Suprapubic skin (tissue), 4 donors: ENCODE measurements around the gene GFM1. TPM values are rescaled to one million over a fixed set of nuclear protein-coding genes. Genes with fewer than 3 reads are reported as not detected.

ENCODE experiments used
- DNase-seq, 2 donors: peaks; one replicate each; pipeline ENCODE4 v3.0.0-alpha.2; 2019; ENCODE audit warnings: low spot score in 2 of 2
- H3K27ac ChIP-seq: fragments of 200-600 bp; sonication (generic); one replicate; pipeline ENCODE4 v1.5.1; 2019
- H3K27me3 ChIP-seq: fragments of 200-600 bp; sonication (generic); one replicate; pipeline ENCODE4 v1.5.1; 2019
- H3K36me3 ChIP-seq: fragments of 200-600 bp; sonication (generic); one replicate; pipeline ENCODE4 v1.5.1; 2019
- H3K4me1 ChIP-seq: fragments of 200-600 bp; sonication (generic); one replicate; pipeline ENCODE4 v1.5.1; 2019
- H3K4me3 ChIP-seq: fragments of 200-600 bp; sonication (generic); one replicate; pipeline ENCODE4 v1.5.1; 2019; ENCODE audit warnings: mild to moderate bottlenecking
- H3K9me3 ChIP-seq: fragments of 200-600 bp; sonication (generic); one replicate; pipeline ENCODE4 v1.5.1; 2019
- CTCF ChIP-seq, 2 donors: fragments of 200-600 bp in 1 of 2; fragments of 450-650 bp in 1 of 2; sonication (generic) in 1 of 2; IDR thresholded peaks; one replicate each; pipeline ENCODE4 v1.5.1; 2016 to 2019; ENCODE audit warnings: antibody characterized with exemption in 2 of 2, mild to moderate bottlenecking in 1 of 2, moderate library complexity in 1 of 2
- EP300 ChIP-seq: sonication (generic); formaldehyde crosslinking; IDR thresholded peaks from one replicate; pipeline ENCODE4 v1.6.1; 2017; ENCODE audit warnings: antibody characterized with exemption
- POLR2A ChIP-seq, 2 donors: fragments of 450-650 bp; IDR thresholded peaks; one replicate each; pipeline ENCODE4 v1.6.1; 2017; ENCODE audit warnings: antibody characterized with exemption in 2 of 2, mild to moderate bottlenecking in 2 of 2, moderate library complexity in 2 of 2
- POLR2AphosphoS5 ChIP-seq, 3 donors: sonication (generic); formaldehyde crosslinking; IDR thresholded peaks; one replicate each; pipeline ENCODE4 v1.6.1; 2017; ENCODE audit warnings: antibody characterized with exemption in 3 of 3
- WGBS: methylation state at CpG from one replicate; pipeline ENCODE4 v1.1.5; 2018; 5-methylcytosine and 5-hydroxymethylcytosine counted together
- total RNA-seq, 4 donors: library from RNA; depleted of rRNA; stranded (reverse); fragments of >200 nt; gene quantifications; one replicate each; pipeline ENCODE4 v1.1.0, GENCODE V29; 2016

The GFM1 gene
- 10 to 100 TPM; 33.5 to 47.6 (median 41.3) TPM for total RNA-seq

DNA sequence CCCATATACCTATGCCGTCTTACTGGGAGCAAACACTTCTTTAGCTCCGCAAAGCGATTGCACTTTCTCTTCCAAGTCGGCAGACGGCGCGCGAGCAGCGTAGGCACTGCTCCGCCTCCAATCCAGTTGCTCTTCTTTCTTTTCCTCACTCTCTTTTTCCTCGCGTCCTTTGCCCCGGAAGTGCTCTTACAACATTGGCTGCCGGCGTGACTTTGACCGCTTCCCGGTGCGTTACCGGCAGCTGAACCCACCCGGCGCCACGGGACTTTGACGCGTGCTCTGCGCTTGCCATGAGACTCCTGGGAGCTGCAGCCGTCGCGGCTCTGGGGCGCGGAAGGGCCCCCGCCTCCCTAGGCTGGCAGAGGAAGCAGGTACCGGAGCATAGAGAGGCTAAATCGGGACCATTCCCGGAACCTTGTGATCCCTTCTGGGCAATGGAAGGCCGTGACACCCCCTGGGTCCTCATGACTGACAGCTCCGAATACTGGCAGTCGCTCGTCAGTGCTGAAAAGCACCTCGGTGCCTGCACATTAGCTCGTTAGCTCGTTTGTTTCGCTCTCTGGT lies at the start of gene GFM1:
Gene GFM1 (plus strand): TSS at position 183 of the 564 bp plus-strand sequence. CDS start 108 bp downstream, at position 291.
- under 1% methylated on average over 42 of the region's 42 CpGs for WGBS
- DNase-seq, result peak; percentile 93 to 96
- peaks cover 28% of the 10 kb centered on the region for H3K4me1 ChIP-seq
- H3K9me3 ChIP-seq, result no peaks in the 10 kb centered on the region
- peak within 1 kb of the TSS; percentile 87 for H3K4me3 ChIP-seq
- peak within 1 kb of the TSS; percentile 92 for H3K27ac ChIP-seq
- H3K36me3 ChIP-seq, result no peaks in the 10 kb centered on the region
- TF ChIP-seq EP300 (no peak), CTCF (IDR thresholded peaks at IDR 0.05) (peak; percentile 33 to 86), POLR2AphosphoS5 (IDR thresholded peaks at IDR 0.05) (peak; percentile 60 to 85 (median 76)), POLR2A (IDR thresholded peaks at IDR 0.05) (peak; percentile 30 to 31)
- H3K27me3 ChIP-seq, result no peaks in the 10 kb centered on the region

DNA sequence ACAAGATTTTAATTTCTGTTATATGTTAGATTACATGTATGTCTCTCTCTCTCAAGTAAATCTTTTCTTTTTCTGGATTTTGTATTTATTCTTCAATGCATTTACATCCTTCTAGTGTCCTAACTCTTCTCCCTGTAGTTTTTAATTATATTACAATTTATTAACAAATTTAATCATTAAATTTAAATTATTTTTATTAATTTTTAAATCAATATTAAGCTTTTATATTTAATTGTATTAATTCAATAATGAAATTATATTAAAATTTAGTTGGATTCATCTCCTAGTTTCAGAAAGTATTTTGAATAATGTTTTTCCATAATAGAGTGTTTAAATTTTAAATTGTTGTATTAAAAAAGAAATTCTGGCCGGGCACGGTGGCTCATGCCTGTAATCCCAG lies 43.5 kb upstream of the GFM1 start:
- DNase-seq, result no peak
- WGBS, result 99% methylated on average over 2 of the region's 2 CpGs
- H3K27me3 ChIP-seq, result no peaks in the 10 kb centered on the region
- no peak overlapping the region for H3K27ac ChIP-seq
- H3K4me3 ChIP-seq, result no peak overlapping the region
- TF ChIP-seq POLR2A (IDR thresholded peaks at IDR 0.05) (no peak), CTCF (IDR thresholded peaks at IDR 0.05) (no peak), EP300 (no peak), POLR2AphosphoS5 (IDR thresholded peaks at IDR 0.05) (no peak)
- H3K36me3 ChIP-seq, result no peaks in the 10 kb centered on the region
- no peaks in the 10 kb centered on the region for H3K9me3 ChIP-seq
- H3K4me1 ChIP-seq, result no peaks in the 10 kb centered on the region

DNA sequence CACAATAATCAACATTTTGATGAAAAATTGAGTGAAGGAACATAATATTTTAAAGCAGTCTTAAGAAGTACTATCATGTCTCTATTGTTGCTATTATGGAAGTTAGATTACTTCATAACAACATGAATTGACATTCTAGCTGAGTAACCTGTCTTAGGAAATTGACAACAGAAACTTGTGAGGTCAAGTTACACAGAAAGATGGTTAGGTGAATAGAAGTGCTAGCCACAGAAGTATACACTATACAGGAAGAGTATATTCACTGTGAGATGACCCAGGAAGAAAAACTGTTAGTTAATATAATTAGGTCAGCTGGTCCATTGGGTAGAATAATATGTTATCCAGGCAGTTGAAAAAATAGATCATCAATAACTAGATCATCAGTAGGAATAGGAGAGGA lies 42.1 kb upstream of the GFM1 start:
- no peak for TF ChIP-seq EP300
- TF ChIP-seq POLR2AphosphoS5 (IDR thresholded peaks at IDR 0.05), result no peak
- TF ChIP-seq POLR2A (IDR thresholded peaks at IDR 0.05), result no peak
- TF ChIP-seq CTCF (IDR thresholded peaks at IDR 0.05), result no peak
- Histone ChIP-seq H3K27me3 (no peaks in the 10 kb centered on the region), H3K9me3 (no peaks in the 10 kb centered on the region), H3K27ac (no peak overlapping the region), H3K36me3 (no peaks in the 10 kb centered on the region), H3K4me1 (no peaks in the 10 kb centered on the region), H3K4me3 (no peak overlapping the region)
- no peak for DNase-seq

DNA sequence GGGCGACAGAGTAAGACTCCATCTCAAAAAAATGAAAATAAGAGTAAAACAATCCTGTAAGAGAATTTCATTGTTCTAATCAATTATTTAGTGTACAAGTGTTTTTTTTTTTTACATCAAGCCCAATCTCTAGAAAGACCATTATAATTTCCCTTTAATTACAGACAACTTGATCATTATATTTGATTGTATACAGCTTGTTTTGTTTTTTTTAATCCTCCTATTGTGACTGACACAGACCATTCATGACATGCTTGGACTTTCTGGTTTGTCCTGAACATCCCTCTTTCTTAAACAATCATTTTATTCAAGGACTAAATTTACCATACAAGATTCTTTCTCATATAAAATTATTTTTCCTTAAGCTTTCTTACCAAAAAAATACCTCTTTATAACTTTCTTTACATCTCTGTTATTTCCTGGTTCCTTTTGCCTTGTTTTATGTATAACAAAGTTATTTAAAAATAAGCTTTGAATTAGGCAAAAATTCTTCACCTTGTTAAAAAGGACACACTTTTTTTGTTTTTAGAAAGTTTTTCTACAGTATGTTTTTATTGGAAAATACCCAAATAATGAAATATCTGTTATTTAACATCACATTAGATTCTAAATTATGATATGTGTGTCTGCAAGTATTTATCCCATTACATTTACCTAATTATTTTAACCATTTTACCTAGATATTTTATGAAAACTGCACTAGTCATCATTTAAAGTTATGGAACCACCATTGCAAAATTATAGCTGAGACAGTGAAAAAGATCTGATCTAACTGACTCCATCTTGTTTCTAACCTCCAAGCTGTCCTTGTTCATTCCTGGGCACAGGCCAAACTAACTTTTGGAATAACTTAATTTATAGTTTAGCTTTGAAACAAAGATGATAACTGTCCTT lies 26.1 kb upstream of the GFM1 start:
- Histone ChIP-seq H3K36me3 (no peaks in the 10 kb centered on the region), H3K4me1 (no peaks in the 10 kb centered on the region), H3K9me3 (peaks cover 12% of the 10 kb centered on the region), H3K4me3 (no peak overlapping the region), H3K27ac (no peak overlapping the region), H3K27me3 (no peaks in the 10 kb centered on the region)
- TF ChIP-seq POLR2AphosphoS5 (IDR thresholded peaks at IDR 0.05) (no peak), POLR2A (IDR thresholded peaks at IDR 0.05) (no peak), CTCF (IDR thresholded peaks at IDR 0.05) (no peak), EP300 (no peak)
- DNase-seq, result no peak
- WGBS, result 83% methylated on average over 1 of the region's 1 CpG

DNA sequence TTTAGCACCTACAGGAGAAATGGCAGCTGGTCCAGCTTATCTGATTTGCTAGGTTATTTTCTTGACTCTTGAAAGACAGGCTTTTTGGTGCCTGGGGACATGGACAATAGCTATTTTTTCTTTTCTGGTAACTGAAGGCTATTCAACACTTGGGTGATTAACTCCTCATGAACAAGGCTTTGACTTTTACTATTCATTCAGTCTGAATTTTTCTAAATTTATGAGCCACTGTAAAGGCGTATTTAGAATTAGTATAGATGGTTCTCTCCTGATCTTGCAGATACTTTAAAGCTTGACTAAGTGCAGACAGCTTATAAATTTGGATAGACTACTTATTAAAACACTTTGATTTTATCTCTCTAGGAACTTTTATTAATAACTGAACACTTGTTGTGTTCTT lies 18.4 kb upstream of the GFM1 start:
- Histone ChIP-seq H3K4me3 (no peak overlapping the region), H3K27me3 (no peaks in the 10 kb centered on the region), H3K4me1 (no peaks in the 10 kb centered on the region), H3K36me3 (no peaks in the 10 kb centered on the region), H3K27ac (no peak overlapping the region), H3K9me3 (peaks cover 7% of the 10 kb centered on the region)
- no peak for DNase-seq
- TF ChIP-seq POLR2A (IDR thresholded peaks at IDR 0.05), result no peak
- TF ChIP-seq CTCF (IDR thresholded peaks at IDR 0.05), result no peak
- no peak for TF ChIP-seq EP300
- no peak for TF ChIP-seq POLR2AphosphoS5 (IDR thresholded peaks at IDR 0.05)
- 71% methylated on average over 1 of the region's 1 CpG for WGBS
